HepG2 (cell line): ENCODE data around the gene FAM110A. TPM values are rescaled to one million over a fixed set of nuclear protein-coding genes. Genes with fewer than 3 reads are reported as not detected.

Experiments
- ATAC-seq: fragments of 200-7000 bp; cut with Tn5 transposase; 3 replicates; pipeline ENCODE4 v1.9.1; 2020; ENCODE audit warnings: mild to moderate bottlenecking, moderate library complexity
- BruUV-seq: library from RNA; stranded (reverse); fragments of 400-500 nt; replicated peaks from 2 replicates; lab custom pipeline; 2021; lab: Mats Ljungman, UMichigan
- CTCF ChIA-PET: fragments of 300-600 bp; formaldehyde crosslinking; extraction: SDS; loops from one replicate; lab custom pipeline; 2021; ENCODE audit warnings: low total read pairs, inconsistent platforms, low intra/inter-chr PET ratio; lab: Yijun Ruan, JAX
- POLR2A ChIA-PET: fragments of 350-600 bp; sonication (Branson Sonifier 250); formaldehyde crosslinking; loops from one replicate; lab custom pipeline; 2020; ENCODE audit warnings: antibody characterized with exemption, inconsistent platforms; lab: Yijun Ruan, JAX
- DNase-seq: peaks from one replicate; pipeline ENCODE4 v3.0.0-alpha.2; 2015; ENCODE audit warnings: low spot score
- FAIRE-seq: peaks from 3 replicates; lab custom pipeline; 2011; peaks lifted over from hg19 to GRCh38; lab: Jason Lieb, UNC
- H2AFZ ChIP-seq: one replicate; pipeline ENCODE4 v1.6.1; 2011; ENCODE audit warnings: low read length, inconsistent platforms
- H3K27ac ChIP-seq: fragments of 300-600 bp; 3 replicates; pipeline ENCODE4 v1.8.0; 2011; ENCODE audit warnings: mixed run types, mild to moderate bottlenecking, mixed read lengths, low read length, inconsistent platforms; ENCODE audit not compliant: insufficient read depth; ENCODE audit errors: extremely low read length
- H3K27me3 ChIP-seq, 2 experiments: fragments of 200-600 bp in 1 of 2; 2 replicates in 1 of 2; 3 replicates in 1 of 2; pipeline versions ENCODE4 v1.6.0 to v1.8.0; 2011; ENCODE audit warnings: low read length in 2 of 2, mild to moderate bottlenecking in 2 of 2, moderate library complexity in 2 of 2, inconsistent platforms in 1 of 2; ENCODE audit not compliant: insufficient read depth in 2 of 2, control insufficient read depth in 1 of 2
- H3K36me3 ChIP-seq, 2 experiments: fragments of 200-600 bp in 1 of 2; replicated peaks in 1 of 2; 2 replicates in 1 of 2; 3 replicates in 1 of 2; pipeline versions ENCODE4 v1.5.1 to v1.8.0; 2011; ENCODE audit warnings: low read length in 2 of 2, inconsistent platforms in 1 of 2; ENCODE audit not compliant: insufficient read depth in 2 of 2, control insufficient read depth in 1 of 2
- H3K4me1 ChIP-seq: 2 replicates; pipeline ENCODE4 v1.5.1; 2012; ENCODE audit warnings: low read length, inconsistent platforms; ENCODE audit not compliant: insufficient read depth
- H3K4me2 ChIP-seq: 2 replicates; pipeline ENCODE4 v1.6.0; 2011; ENCODE audit warnings: low read depth, low read length, inconsistent platforms
- H3K4me3 ChIP-seq, 3 experiments: fragments of 200-600 bp in 1 of 3; sonication (generic), shearing (Covaris generic) in 1 of 3; replicated peaks in 1 of 3; 2 replicates each; pipeline ENCODE4 v1.5.1; 2011 to 2016; ENCODE audit warnings: low read length in 3 of 3, inconsistent platforms in 2 of 3, low read depth in 2 of 3, mild to moderate bottlenecking in 2 of 3, control low read depth in 1 of 3, mixed read lengths in 1 of 3; ENCODE audit not compliant: insufficient read depth in 1 of 3
- H3K79me2 ChIP-seq: one replicate; pipeline ENCODE4 v1.6.1; 2011; ENCODE audit warnings: low read length, inconsistent platforms; ENCODE audit not compliant: insufficient read depth
- H3K9ac ChIP-seq: 2 replicates; pipeline ENCODE4 v1.6.0; 2011; ENCODE audit warnings: mild to moderate bottlenecking, low read depth, low read length, inconsistent platforms; ENCODE audit not compliant: insufficient read depth
- H3K9me3 ChIP-seq: 2 replicates; pipeline ENCODE4 v1.5.1; 2012; ENCODE audit warnings: mild to moderate bottlenecking, low read length
- H4K20me1 ChIP-seq: 2 replicates; pipeline ENCODE4 v1.6.0; 2011; ENCODE audit warnings: inconsistent platforms, mild to moderate bottlenecking, low read length, moderate library complexity; ENCODE audit not compliant: insufficient read depth
- ASH2L ChIP-seq: fragments of 300-600, 200-600 bp; sonication (generic); IDR thresholded peaks from 2 replicates; pipeline ENCODE4 v1.7.0; 2017; ENCODE audit warnings: low read depth, mild to moderate bottlenecking, moderate library complexity, mixed read lengths, low read length; ENCODE audit not compliant: insufficient read length
- EED ChIP-seq: sonication (generic); formaldehyde crosslinking; IDR thresholded peaks from 2 replicates; pipeline ENCODE4 v1.5.0; 2020; ENCODE audit warnings: mild to moderate bottlenecking, missing genetic modification reagents
- HES4 ChIP-seq: sonication (generic); formaldehyde crosslinking; IDR thresholded peaks from 2 replicates; pipeline ENCODE4 v1.9.0; 2021; ENCODE audit warnings: mild to moderate bottlenecking, missing genetic modification reagents, borderline replicate concordance
- ISX ChIP-seq: sonication (generic); formaldehyde crosslinking; conservative IDR thresholded peaks from 2 replicates; pipeline ENCODE4 v1.5.0; 2020; ENCODE audit warnings: missing genetic modification reagents
- MED1 ChIP-seq: sonication (generic); formaldehyde crosslinking; IDR thresholded peaks from 2 replicates; pipeline ENCODE4 v1.4.0; 2020; ENCODE audit warnings: missing genetic modification reagents
- NONO ChIP-seq, 2 experiments: fragments of 450-650 bp in 1 of 2; sonication (generic) in 1 of 2; formaldehyde crosslinking in 1 of 2; IDR thresholded peaks in 1 of 2; conservative IDR thresholded peaks in 1 of 2; 2 replicates each; pipeline versions ENCODE4 v1.6.1 to v1.8.0; 2017 to 2022; ENCODE audit warnings: mild to moderate bottlenecking in 1 of 2, missing genetic modification reagents in 1 of 2, moderate library complexity in 1 of 2
- SAP130 ChIP-seq: IDR thresholded peaks from 2 replicates; pipeline ENCODE4 v1.6.1; 2016; ENCODE audit warnings: low read depth
- ZNF101 ChIP-seq: sonication (generic); formaldehyde crosslinking; IDR thresholded peaks from 2 replicates; pipeline ENCODE4 v1.4.0; 2020; ENCODE audit warnings: mild to moderate bottlenecking, low read depth, missing genetic modification reagents, borderline replicate concordance
- ZNF563 ChIP-seq: sonication (generic); formaldehyde crosslinking; IDR thresholded peaks from 2 replicates; pipeline ENCODE4 v1.8.0; 2022; ENCODE audit warnings: mild to moderate bottlenecking, moderate library complexity, missing genetic modification reagents
- ZNF672 ChIP-seq: sonication (generic); formaldehyde crosslinking; IDR thresholded peaks from 2 replicates; pipeline ENCODE4 v1.8.1; 2022; ENCODE audit warnings: missing genetic modification reagents
- WGBS: methylation state at CpG from one replicate; pipeline ENCODE4 v1.1.6; 2017; ENCODE audit warnings: low lambda C conversion rate; 5-methylcytosine and 5-hydroxymethylcytosine counted together
- in situ Hi-C: cut with HindIII; loops from 2 replicates; pipeline ENCODE4 v1.10.0; 2017; ENCODE audit warnings: low pct_unique_long_range_greater_than_20kb; ENCODE audit not compliant: extremely low pct_ligation_motif_present
- intact Hi-C: fragments of 100-400 bp; cut with micrococcal nuclease; formaldehyde crosslinking; loops from one replicate; pipeline ENCODE4 v1.10.0; 2022; ENCODE audit not compliant: unreplicated experiment
- polyA plus RNA-seq, 8 experiments: library from polyadenylated mRNA; depleted of rRNA in 3 of 8; stranded (reverse) in 7 of 8; unstranded in 1 of 8; fragments of >200 nt; fragmentation: Illumina TruSeq in 4 of 8; extraction: Trizol in 4 of 8; gene quantifications; 2 replicates each; pipeline versions ENCODE4 v1.2.1 to v1.2.3, GENCODE V29; 2011 to 2016; ENCODE audit warnings: low read depth in 4 of 8, missing spikeins in 1 of 8, mixed read lengths in 1 of 8; ENCODE audit not compliant: insufficient read depth in 1 of 8
- total RNA-seq, 5 experiments: library from RNA; depleted of rRNA; stranded (reverse); fragments of >200 nt; fragmentation: Illumina TruSeq; extraction: Trizol; gene quantifications; 2 replicates each; pipeline ENCODE4 v1.2.3, GENCODE V29; 2016; ENCODE audit warnings: low read depth in 1 of 5
- TF ChIP-seq, protein P1 (sequence below): sonication (generic); formaldehyde crosslinking; IDR thresholded peaks from 2 replicates; pipeline ENCODE4 v1.5.0; 2020; ENCODE audit warnings: missing genetic modification reagents
- TF ChIP-seq, protein P2 (sequence below), 2 experiments: sonication (generic) in 1 of 2; formaldehyde crosslinking in 1 of 2; IDR thresholded peaks; 2 replicates each; pipeline versions ENCODE4 v1.4.0 to v1.6.1; 2018 to 2020; ENCODE audit warnings: missing genetic modification reagents in 2 of 2, borderline replicate concordance in 1 of 2, low read depth in 1 of 2, mild to moderate bottlenecking in 1 of 2, missing biosample characterization in 1 of 2
- TF ChIP-seq, protein P3 (sequence below): sonication (generic); formaldehyde crosslinking; IDR thresholded peaks from 2 replicates; pipeline ENCODE4 v1.4.0; 2020; ENCODE audit warnings: missing genetic modification reagents, borderline replicate concordance

The FAM110A gene
- total and polyA plus RNA-seq, 2 of the 13 experiments (the other 11 are each of a cell fraction or from before 2014, with no cell fraction given) = 1.9 TPM

DNA sequence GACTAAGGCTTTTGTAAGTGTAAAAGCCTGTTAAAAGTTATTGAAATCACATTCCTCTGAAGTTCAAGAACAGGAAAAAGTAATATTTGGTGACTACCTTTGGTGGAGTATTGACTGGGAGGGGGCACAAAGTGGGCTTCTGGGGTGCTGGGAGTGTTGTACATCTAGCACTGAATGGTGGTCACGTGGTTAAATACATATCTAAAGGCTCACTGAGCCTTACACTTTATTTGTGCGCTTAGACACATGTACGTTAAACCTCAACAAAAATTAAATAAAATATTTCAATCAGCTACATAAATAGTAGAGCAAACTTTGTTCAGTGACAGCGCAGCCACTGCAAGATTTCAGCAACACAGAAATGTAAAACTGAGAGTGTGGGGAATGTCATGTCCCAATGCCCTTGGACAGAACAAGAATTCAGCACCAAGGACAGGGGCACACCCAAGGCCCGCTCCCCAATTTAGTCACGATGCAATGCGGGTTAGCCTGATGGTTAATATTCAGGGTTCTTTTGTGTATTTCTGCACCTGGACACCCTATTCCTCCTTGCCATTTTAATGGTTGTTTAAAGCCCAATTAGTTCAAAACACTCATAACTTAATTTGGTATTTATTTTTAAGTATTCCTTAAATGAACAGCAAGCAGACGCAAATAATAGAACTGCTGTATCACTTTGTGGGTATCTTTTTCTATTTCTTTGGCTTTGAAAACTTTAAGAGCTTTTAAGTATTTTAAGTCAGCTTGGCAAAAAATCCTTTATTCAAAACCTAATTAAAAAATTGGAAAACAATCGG, 45.2 kb downstream of the FAM110A start:
- BruUV-seq = no TSS peak
- no peak overlapping the region for H3K4me2 ChIP-seq
- CTCF ChIA-PET = no interaction called here
- no peak overlapping the region for H3K27ac ChIP-seq
- H3K4me1 ChIP-seq = no peaks in the 10 kb centered on the region
- 23% methylated on average over 9 of the region's 9 CpGs for WGBS
- peaks cover 0 to 5% of the 10 kb centered on the region in 2 experiments; a peak in 2 of 5 replicates for H3K27me3 ChIP-seq
- POLR2A ChIA-PET = no interaction called here
- H4K20me1 ChIP-seq = no peaks in the 10 kb centered on the region; the same call in 1 of the 2 replicates
- H3K36me3 ChIP-seq = no peaks in the 10 kb centered on the region
- H2AFZ ChIP-seq = no peak overlapping the region
- H3K79me2 ChIP-seq = no peaks in the 10 kb centered on the region
- intact Hi-C loops (loop anchor here (5.0 kb wide), 1 partner anchor 201 kb away; the partner anchor contains the start of gene SCRT2), in situ Hi-C loops (no loop called here)
- FAIRE-seq = peak; percentile 70
- no peak for DNase-seq
- H3K4me3 ChIP-seq = no peak overlapping the region
- H3K9me3 ChIP-seq = no peaks in the 10 kb centered on the region
- H3K9ac ChIP-seq = no peak overlapping the region
- 0 out of 3 replicates have a peak, but pooled peaks have one; percentile 19 for ATAC-seq
- TF ChIP-seq NONO (IDR thresholded peaks at IDR 0.05) (no peak), NONO (CRISPR knock-in tag; conservative IDR thresholded peaks at IDR 0.05) (no peak), EED (CRISPR knock-in tag) (no peak), SAP130 (CRISPR knock-in tag) (peak; percentile 47), ZNF101 (CRISPR knock-in tag) (no peak), ZNF563 (CRISPR knock-in tag) (no peak), ISX (CRISPR knock-in tag) (0 out of 2 replicates have a peak, but pooled peaks have one; percentile 78), HES4 (CRISPR knock-in tag) (no peak), MED1 (0 out of 2 replicates have a peak, but pooled peaks have one; percentile 23), ASH2L (no peak), ZNF672 (CRISPR knock-in tag) (no peak)
- TF ChIP-seq, protein P1, sequence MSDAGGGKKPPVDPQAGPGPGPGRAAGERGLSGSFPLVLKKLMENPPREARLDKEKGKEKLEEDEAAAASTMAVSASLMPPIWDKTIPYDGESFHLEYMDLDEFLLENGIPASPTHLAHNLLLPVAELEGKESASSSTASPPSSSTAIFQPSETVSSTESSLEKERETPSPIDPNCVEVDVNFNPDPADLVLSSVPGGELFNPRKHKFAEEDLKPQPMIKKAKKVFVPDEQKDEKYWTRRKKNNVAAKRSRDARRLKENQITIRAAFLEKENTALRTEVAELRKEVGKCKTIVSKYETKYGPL = peak; percentile 60; the same call in 1 of the 2 replicates
- TF ChIP-seq, protein P2, sequence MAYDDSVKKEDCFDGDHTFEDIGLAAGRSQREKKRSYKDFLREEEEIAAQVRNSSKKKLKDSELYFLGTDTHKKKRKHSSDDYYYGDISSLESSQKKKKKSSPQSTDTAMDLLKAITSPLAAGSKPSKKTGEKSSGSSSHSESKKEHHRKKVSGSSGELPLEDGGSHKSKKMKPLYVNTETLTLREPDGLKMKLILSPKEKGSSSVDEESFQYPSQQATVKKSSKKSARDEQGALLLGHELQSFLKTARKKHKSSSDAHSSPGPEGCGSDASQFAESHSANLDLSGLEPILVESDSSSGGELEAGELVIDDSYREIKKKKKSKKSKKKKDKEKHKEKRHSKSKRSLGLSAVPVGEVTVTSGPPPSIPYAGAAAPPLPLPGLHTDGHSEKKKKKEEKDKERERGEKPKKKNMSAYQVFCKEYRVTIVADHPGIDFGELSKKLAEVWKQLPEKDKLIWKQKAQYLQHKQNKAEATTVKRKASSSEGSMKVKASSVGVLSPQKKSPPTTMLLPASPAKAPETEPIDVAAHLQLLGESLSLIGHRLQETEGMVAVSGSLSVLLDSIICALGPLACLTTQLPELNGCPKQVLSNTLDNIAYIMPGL (CRISPR knock-in tag; IDR thresholded peaks at IDR 0.05; ENCODE audit: borderline replicate concordance in 1 of 2, low read depth in 1 of 2) = 0 out of 4 replicates have a peak, but pooled peaks of 1 of the 2 experiments have one; percentile 24
- TF ChIP-seq, protein P3, sequence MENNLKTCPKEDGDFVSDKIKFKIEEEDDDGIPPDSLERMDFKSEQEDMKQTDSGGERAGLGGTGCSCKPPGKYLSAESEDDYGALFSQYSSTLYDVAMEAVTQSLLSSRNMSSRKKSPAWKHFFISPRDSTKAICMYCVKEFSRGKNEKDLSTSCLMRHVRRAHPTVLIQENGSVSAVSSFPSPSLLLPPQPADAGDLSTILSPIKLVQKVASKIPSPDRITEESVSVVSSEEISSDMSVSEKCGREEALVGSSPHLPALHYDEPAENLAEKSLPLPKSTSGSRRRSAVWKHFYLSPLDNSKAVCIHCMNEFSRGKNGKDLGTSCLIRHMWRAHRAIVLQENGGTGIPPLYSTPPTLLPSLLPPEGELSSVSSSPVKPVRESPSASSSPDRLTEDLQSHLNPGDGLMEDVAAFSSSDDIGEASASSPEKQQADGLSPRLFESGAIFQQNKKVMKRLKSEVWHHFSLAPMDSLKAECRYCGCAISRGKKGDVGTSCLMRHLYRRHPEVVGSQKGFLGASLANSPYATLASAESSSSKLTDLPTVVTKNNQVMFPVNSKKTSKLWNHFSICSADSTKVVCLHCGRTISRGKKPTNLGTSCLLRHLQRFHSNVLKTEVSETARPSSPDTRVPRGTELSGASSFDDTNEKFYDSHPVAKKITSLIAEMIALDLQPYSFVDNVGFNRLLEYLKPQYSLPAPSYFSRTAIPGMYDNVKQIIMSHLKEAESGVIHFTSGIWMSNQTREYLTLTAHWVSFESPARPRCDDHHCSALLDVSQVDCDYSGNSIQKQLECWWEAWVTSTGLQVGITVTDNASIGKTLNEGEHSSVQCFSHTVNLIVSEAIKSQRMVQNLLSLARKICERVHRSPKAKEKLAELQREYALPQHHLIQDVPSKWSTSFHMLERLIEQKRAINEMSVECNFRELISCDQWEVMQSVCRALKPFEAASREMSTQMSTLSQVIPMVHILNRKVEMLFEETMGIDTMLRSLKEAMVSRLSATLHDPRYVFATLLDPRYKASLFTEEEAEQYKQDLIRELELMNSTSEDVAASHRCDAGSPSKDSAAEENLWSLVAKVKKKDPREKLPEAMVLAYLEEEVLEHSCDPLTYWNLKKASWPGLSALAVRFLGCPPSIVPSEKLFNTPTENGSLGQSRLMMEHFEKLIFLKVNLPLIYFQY (CRISPR knock-in tag) = peak; percentile 45; the same call in 1 of the 2 replicates
